H1 (cell line): ENCODE measurements around the gene TASP1. TPM values are rescaled to one million over a fixed set of nuclear protein-coding genes. Genes with fewer than 3 reads are reported as not detected.

Experiments
- CTCF ChIA-PET: fragments of 300-600 bp; sonication (Branson Sonifier 250); formaldehyde crosslinking; loops from one replicate; lab custom pipeline; 2021; ENCODE audit not compliant: partially characterized antibody; lab: Charles Lee
- POLR2A ChIA-PET: fragments of 300-600 bp; sonication (Branson Sonifier 250); formaldehyde crosslinking; loops from one replicate; lab custom pipeline; 2021; ENCODE audit warnings: inconsistent platforms; ENCODE audit not compliant: partially characterized antibody; lab: Charles Lee
- DNase-seq, 2 experiments: peaks; one replicate each; pipeline versions ENCODE4 v3.0.0 to v3.0.0-alpha.2; 2010 to 2022; ENCODE audit warnings: low spot score in 2 of 2, low read depth in 1 of 2, mixed read lengths in 1 of 2
- FAIRE-seq: peaks from 2 replicates; lab custom pipeline; 2011; peaks lifted over from hg19 to GRCh38; lab: Jason Lieb, UNC
- H2AFZ ChIP-seq: 2 replicates; pipeline ENCODE4 v1.8.1; 2012; ENCODE audit warnings: low read length, inconsistent platforms
- H2AK5ac ChIP-seq: 2 replicates; pipeline ENCODE4 v1.6.1; 2013; ENCODE audit warnings: low read depth, low read length
- H2BK120ac ChIP-seq: replicated peaks from 2 replicates; pipeline ENCODE3; 2013; ENCODE audit warnings: low read depth, low read length, inconsistent platforms
- H2BK12ac ChIP-seq: 2 replicates; pipeline ENCODE4 v1.6.1; 2013; ENCODE audit warnings: low read depth, low read length
- H2BK15ac ChIP-seq: 2 replicates; pipeline ENCODE4 v1.6.1; 2013; ENCODE audit warnings: low read length
- H2BK20ac ChIP-seq: 2 replicates; pipeline ENCODE4 v1.6.1; 2013; ENCODE audit warnings: low read length
- H2BK5ac ChIP-seq: 2 replicates; pipeline ENCODE4 v1.6.1; 2013; ENCODE audit warnings: low read depth, low read length
- H3K14ac ChIP-seq: 2 replicates; pipeline ENCODE4 v1.6.1; 2013; ENCODE audit warnings: inconsistent platforms; ENCODE audit not compliant: insufficient read length
- H3K18ac ChIP-seq: 2 replicates; pipeline ENCODE4 v1.6.1; 2013; ENCODE audit warnings: low read length; ENCODE audit errors: extremely low read depth
- H3K23ac ChIP-seq: 2 replicates; pipeline ENCODE4 v1.6.1; 2013; ENCODE audit warnings: inconsistent platforms; ENCODE audit not compliant: insufficient read length
- H3K23me2 ChIP-seq: 2 replicates; pipeline ENCODE4 v1.6.1; 2013; ENCODE audit warnings: low read depth, low read length
- H3K27ac ChIP-seq: 2 replicates; pipeline ENCODE4 v1.6.1; 2011; ENCODE audit warnings: low read depth, low read length, inconsistent platforms
- H3K27me3 ChIP-seq, 4 experiments: replicated peaks in 1 of 4; 1 replicate in 1 of 4; 2 replicates in 3 of 4; pipeline versions ENCODE4 v1.6.1 to v1.8.1; 2011 to 2013; ENCODE audit warnings: low read length in 3 of 4, mild to moderate bottlenecking in 3 of 4, inconsistent platforms in 2 of 4, mixed read lengths in 2 of 4, moderate library complexity in 1 of 4; ENCODE audit not compliant: control insufficient read depth in 3 of 4, insufficient read depth in 3 of 4; ENCODE audit errors: extremely low read depth in 1 of 4
- H3K36me3 ChIP-seq, 4 experiments: 2 replicates each; pipeline versions ENCODE4 v1.6.1 to v1.8.1; 2011 to 2013; ENCODE audit warnings: mild to moderate bottlenecking in 4 of 4, low read length in 3 of 4, moderate library complexity in 2 of 4, control low read depth in 1 of 4, inconsistent platforms in 1 of 4; ENCODE audit not compliant: insufficient read depth in 4 of 4, control insufficient read depth in 2 of 4
- H3K4ac ChIP-seq: replicated peaks from 2 replicates; pipeline ENCODE3; 2013; ENCODE audit warnings: low read length, low read depth, mixed read lengths, inconsistent platforms; ENCODE audit not compliant: insufficient read length
- H3K4me1 ChIP-seq, 4 experiments: replicated peaks in 1 of 4; 1 replicate in 1 of 4; 2 replicates in 3 of 4; pipeline versions ENCODE4 v1.6.1 to v1.8.1; 2011 to 2013; ENCODE audit warnings: low read length in 3 of 4, inconsistent platforms in 2 of 4, mixed read lengths in 1 of 4; ENCODE audit not compliant: insufficient read depth in 4 of 4, control insufficient read depth in 3 of 4
- H3K4me2 ChIP-seq, 2 experiments: 2 replicates each; pipeline versions ENCODE4 v1.6.1 to v1.8.1; 2011 to 2013; ENCODE audit warnings: low read depth in 2 of 2, low read length in 2 of 2, control low read depth in 1 of 2, inconsistent platforms in 1 of 2, mild to moderate bottlenecking in 1 of 2; ENCODE audit not compliant: insufficient read depth in 1 of 2
- H3K4me3 ChIP-seq, 4 experiments: fragments of 200-600, 300-600 bp in 1 of 4; sonication (generic), shearing (Covaris generic), sonication (Bioruptor Twin) in 1 of 4; 2 replicates each; pipeline versions ENCODE4 v1.5.1 to v1.8.1; 2011 to 2016; ENCODE audit warnings: low read length in 4 of 4, low read depth in 3 of 4, control low read depth in 2 of 4, inconsistent platforms in 2 of 4, mild to moderate bottlenecking in 2 of 4, mixed read lengths in 1 of 4, moderate library complexity in 1 of 4; ENCODE audit not compliant: insufficient read depth in 2 of 4; ENCODE audit errors: extremely low read depth in 1 of 4
- H3K56ac ChIP-seq: replicated peaks from 2 replicates; pipeline ENCODE3; 2013; ENCODE audit warnings: low read depth, mild to moderate bottlenecking, mixed read lengths, low read length, inconsistent platforms; ENCODE audit not compliant: insufficient read length
- H3K79me1 ChIP-seq: 2 replicates; pipeline ENCODE4 v1.6.1; 2013; ENCODE audit warnings: low read depth, low read length, control low read depth
- H3K79me2 ChIP-seq, 2 experiments: 2 replicates each; pipeline versions ENCODE4 v1.6.1 to v1.8.1; 2012 to 2013; ENCODE audit warnings: low read length in 2 of 2, mild to moderate bottlenecking in 2 of 2, inconsistent platforms in 1 of 2; ENCODE audit not compliant: insufficient read depth in 2 of 2, control insufficient read depth in 1 of 2
- H3K9ac ChIP-seq, 4 experiments: replicated peaks in 1 of 4; 1 replicate in 1 of 4; 2 replicates in 3 of 4; pipeline versions ENCODE4 v1.6.1 to v1.8.1; 2011 to 2013; ENCODE audit warnings: low read depth in 3 of 4, low read length in 3 of 4, control low read depth in 2 of 4, mild to moderate bottlenecking in 2 of 4, moderate library complexity in 2 of 4, inconsistent platforms in 1 of 4; ENCODE audit errors: extremely low read depth in 1 of 4
- H3K9me3 ChIP-seq, 2 experiments: 2 replicates each; pipeline versions ENCODE4 v1.6.1 to v1.8.1; 2012 to 2013; ENCODE audit warnings: mild to moderate bottlenecking in 2 of 2, moderate library complexity in 2 of 2, control low read depth in 1 of 2, inconsistent platforms in 1 of 2, low read depth in 1 of 2, low read length in 1 of 2, mixed read lengths in 1 of 2; ENCODE audit not compliant: insufficient read depth in 2 of 2
- H4K20me1 ChIP-seq, 2 experiments: replicated peaks in 1 of 2; 2 replicates each; pipeline versions ENCODE3 to v1.8.1; 2011 to 2013; ENCODE audit warnings: inconsistent platforms in 2 of 2, low read length in 2 of 2, mild to moderate bottlenecking in 1 of 2; ENCODE audit not compliant: insufficient read depth in 2 of 2, control insufficient read depth in 1 of 2
- H4K5ac ChIP-seq: 2 replicates; pipeline ENCODE4 v1.6.1; 2013; ENCODE audit warnings: low read length, low read depth, mixed read lengths, inconsistent platforms; ENCODE audit not compliant: insufficient read length
- H4K8ac ChIP-seq: 2 replicates; pipeline ENCODE4 v1.8.0; 2013; ENCODE audit warnings: mild to moderate bottlenecking, moderate library complexity, low read length, inconsistent platforms; ENCODE audit not compliant: insufficient read depth; ENCODE audit errors: extremely low read depth
- H4K91ac ChIP-seq: replicated peaks from 2 replicates; pipeline ENCODE3; 2013; ENCODE audit warnings: low read length, mixed read lengths, inconsistent platforms; ENCODE audit not compliant: insufficient read length
- ASH2L ChIP-seq: fragments of 200-600, 300-600 bp; sonication (generic); IDR thresholded peaks from one replicate; pipeline ENCODE4 v1.7.1; 2017; ENCODE audit warnings: low read length
- EP300 ChIP-seq, 2 experiments: IDR thresholded peaks; 1 replicate in 1 of 2; 2 replicates in 1 of 2; pipeline ENCODE4 v1.6.1; 2011 to 2012; ENCODE audit warnings: low read depth in 2 of 2, low read length in 2 of 2, mild to moderate bottlenecking in 2 of 2, borderline replicate concordance in 1 of 2, inconsistent platforms in 1 of 2, moderate library complexity in 1 of 2
- JUND ChIP-seq: IDR thresholded peaks from 2 replicates; pipeline ENCODE4 v1.6.1; 2011; ENCODE audit warnings: mild to moderate bottlenecking, improper control_type of control experiment, low read length
- KDM1A ChIP-seq: fragments of 200-600, 300-600 bp; sonication (generic); IDR thresholded peaks from 2 replicates; pipeline ENCODE4 v1.7.1; 2016; ENCODE audit warnings: mild to moderate bottlenecking, low read length, borderline replicate concordance
- KDM4A ChIP-seq: IDR thresholded peaks from one replicate; pipeline ENCODE4 v1.7.1; 2012; ENCODE audit warnings: low read depth, mild to moderate bottlenecking, moderate library complexity, low read length, inconsistent platforms; ENCODE audit not compliant: severe bottlenecking
- MAFK ChIP-seq: IDR thresholded peaks from 2 replicates; pipeline ENCODE4 v1.6.1; 2012; ENCODE audit warnings: low read depth, mild to moderate bottlenecking, improper control_type of control experiment, low read length
- POLR2AphosphoS5 ChIP-seq: IDR thresholded peaks from 2 replicates; pipeline ENCODE4 v1.6.1; 2011; ENCODE audit warnings: low read depth, low read length
- RAD21 ChIP-seq, 2 experiments: IDR thresholded peaks in 1 of 2; conservative IDR thresholded peaks in 1 of 2; 2 replicates each; pipeline ENCODE4 v1.6.1; 2011; ENCODE audit warnings: low read depth in 2 of 2, low read length in 2 of 2, improper control_type of control experiment in 1 of 2, inconsistent platforms in 1 of 2, mild to moderate bottlenecking in 1 of 2, moderate library complexity in 1 of 2
- RFX5 ChIP-seq: IDR thresholded peaks from 2 replicates; pipeline ENCODE4 v1.6.1; 2011; ENCODE audit warnings: low read depth, low read length, improper control_type of control experiment, borderline replicate concordance
- RXRA ChIP-seq: IDR thresholded peaks from 2 replicates; pipeline ENCODE4 v1.6.1; 2011; ENCODE audit warnings: low read depth, mild to moderate bottlenecking, low read length, moderate library complexity; ENCODE audit not compliant: insufficient read depth
- SP4 ChIP-seq: IDR thresholded peaks from 2 replicates; pipeline ENCODE4 v1.6.1; 2012; ENCODE audit warnings: low read length, inconsistent platforms
- SUZ12 ChIP-seq: fragments of 200-600 bp; sonication (generic); IDR thresholded peaks from 2 replicates; pipeline ENCODE4 v1.6.1; 2012; ENCODE audit warnings: mild to moderate bottlenecking, inconsistent platforms, low read length, moderate library complexity, mixed read lengths
- WGBS, 2 experiments: shearing (Covaris generic) in 1 of 2; methylation state at CpG; one replicate each; pipeline versions ENCODE4 v1.1.6 to v1.1.7; 2013 to 2015; ENCODE audit warnings: low lambda C conversion rate in 2 of 2, mixed read lengths in 2 of 2, inconsistent platforms in 1 of 2, low coverage in 1 of 2, missing lambda C conversion rate in 1 of 2; ENCODE audit not compliant: insufficient replicate concordance in 2 of 2, insufficient coverage in 1 of 2, insufficient read length in 1 of 2; ENCODE audit errors: extremely low coverage in 1 of 2, missing lambda C conversion rate in 1 of 2; 5-methylcytosine and 5-hydroxymethylcytosine counted together
- polyA plus RNA-seq, 7 experiments: library from polyadenylated mRNA; depleted of rRNA in 3 of 7; stranded (reverse) in 5 of 7; unstranded in 2 of 7; fragments of >200 nt in 5 of 7; fragments of 200-250 nt in 2 of 7; gene quantifications; 1 replicate in 5 of 7; 2 replicates in 1 of 7; 4 replicates in 1 of 7; pipeline versions ENCODE4 v1.2.1 to v1.2.3, GENCODE V29; 2011 to 2013; ENCODE audit warnings: missing spikeins in 2 of 7, mixed read lengths in 2 of 7
- total RNA-seq: library from RNA; stranded (reverse); fragmentation: NEBNext Ultra II Directional; extraction: Animal tissue kit (Norgen Biotek cat#: 25700); gene quantifications from 2 replicates; pipeline ENCODE4 v1.2.1, GENCODE V29; 2021
- TF ChIP-seq, protein P1 (sequence below): IDR thresholded peaks from 2 replicates; pipeline ENCODE4 v1.6.1; 2012; ENCODE audit warnings: inconsistent platforms

Gene TASP1
- total and polyA plus RNA-seq, 2 of the 8 experiments (the other 6 are each of a cell fraction or from before 2014, with no cell fraction given): 4.5 to 10.9 TPM

DNA sequence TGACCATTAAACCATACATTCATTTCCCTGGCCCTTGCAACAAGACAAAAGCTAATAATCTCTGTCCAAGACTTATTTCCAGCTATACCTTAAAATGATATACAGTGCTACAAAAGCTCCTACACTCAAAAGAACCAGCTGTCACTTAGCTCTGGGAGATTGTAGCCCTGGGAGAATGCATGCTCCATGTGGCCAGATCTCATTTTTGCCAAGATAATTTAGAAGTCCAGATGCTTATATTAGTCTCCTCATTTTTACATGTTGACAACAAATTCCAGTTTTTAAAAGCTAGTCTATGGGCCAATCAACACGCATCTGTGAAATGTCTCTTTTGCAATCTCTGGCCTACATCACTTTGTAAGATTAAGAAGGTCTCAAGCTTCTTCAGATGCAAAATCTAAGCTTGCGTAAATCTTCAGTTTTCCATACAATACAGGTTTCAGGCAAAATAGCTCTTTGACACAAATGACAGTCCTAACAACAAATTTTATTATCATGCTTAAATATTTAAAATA lies 27.1 kb downstream of the TASP1 start:
- Histone ChIP-seq H2BK15ac (no peak overlapping the region), H3K36me3 (no peaks in the 10 kb centered on the region), H2BK120ac (no peak overlapping the region), H2BK5ac (no peak overlapping the region), H3K79me2 (no peaks in the 10 kb centered on the region), H3K4ac (no peak overlapping the region), H4K91ac (no peak overlapping the region), H3K27ac (no peak overlapping the region), H3K4me1 (no peaks in the 10 kb centered on the region), H3K9me3 (no peaks in the 10 kb centered on the region), H4K5ac (no peak overlapping the region), H3K23ac (no peak overlapping the region), H4K20me1 (no peaks in the 10 kb centered on the region), H3K4me3 (no peak overlapping the region), H2AK5ac (no peak overlapping the region), H2AFZ (no peak overlapping the region), H3K4me2 (no peak overlapping the region), H3K23me2 (no peaks in the 10 kb centered on the region), H2BK12ac (no peak overlapping the region), H3K18ac (no peak overlapping the region), H3K14ac (no peak overlapping the region), H3K79me1 (no peaks in the 10 kb centered on the region), H2BK20ac (no peak overlapping the region), H4K8ac (no peak overlapping the region), H3K27me3 (no peaks in the 10 kb centered on the region), H3K56ac (no peak overlapping the region), H3K9ac (no peak overlapping the region)
- FAIRE-seq: no peak
- 88% methylated on average over 2 of the region's 2 CpGs; no CpG with 5 or more reads in 1 of the 2 experiments for WGBS, 2 experiments
- POLR2A ChIA-PET: interaction anchor here (1.2 to 1.6 kb wide), 2 partner anchors 111 to 173 kb away, joined by 3 to 4 read pairs; partner anchors contain the start of genes ESF1 and NDUFAF5
- no peak for DNase-seq
- CTCF ChIA-PET: interaction anchor here (0.6 to 2.4 kb wide), 24 partner anchors 9 to 290 kb away, joined by 3 to 22 read pairs (median 4); partner anchors contain the start of genes ESF1, NDUFAF5 and TASP1
- TF ChIP-seq KDM4A (no peak), SP4 (no peak), RXRA (no peak), RFX5 (no peak), KDM1A (no peak), ASH2L (no peak), POLR2AphosphoS5 (no peak), EP300 (IDR thresholded peaks at IDR 0.05; ENCODE audit: borderline replicate concordance in 1 of 2, low read depth in 2 of 2, low read length in 2 of 2) (no peak), SUZ12 (no peak), MAFK (no peak), RAD21 (IDR thresholded peaks at IDR 0.05 in 1 of 2, conservative IDR thresholded peaks at IDR 0.05 in 1 of 2; ENCODE audit: low read depth in 2 of 2, low read length in 2 of 2) (no peak), JUND (no peak)
- TF ChIP-seq, protein P1, sequence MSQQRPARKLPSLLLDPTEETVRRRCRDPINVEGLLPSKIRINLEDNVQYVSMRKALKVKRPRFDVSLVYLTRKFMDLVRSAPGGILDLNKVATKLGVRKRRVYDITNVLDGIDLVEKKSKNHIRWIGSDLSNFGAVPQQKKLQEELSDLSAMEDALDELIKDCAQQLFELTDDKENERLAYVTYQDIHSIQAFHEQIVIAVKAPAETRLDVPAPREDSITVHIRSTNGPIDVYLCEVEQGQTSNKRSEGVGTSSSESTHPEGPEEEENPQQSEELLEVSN: no peak
